CD4-positive, alpha-beta T cell treated with Interleukin-21 for 1 hour (primary cell): ENCODE results near the gene ATAD3A.
"Not testable (repeated sequence)": the region's sequence is repeated elsewhere in the genome, so short reads cannot be mapped to it uniquely, and the experiment has no call there.

Source experiments
- DNase-seq: peaks from one replicate; pipeline ENCODE4 v3.0.0-alpha.2; 2020

The ATAD3A gene

DNA sequence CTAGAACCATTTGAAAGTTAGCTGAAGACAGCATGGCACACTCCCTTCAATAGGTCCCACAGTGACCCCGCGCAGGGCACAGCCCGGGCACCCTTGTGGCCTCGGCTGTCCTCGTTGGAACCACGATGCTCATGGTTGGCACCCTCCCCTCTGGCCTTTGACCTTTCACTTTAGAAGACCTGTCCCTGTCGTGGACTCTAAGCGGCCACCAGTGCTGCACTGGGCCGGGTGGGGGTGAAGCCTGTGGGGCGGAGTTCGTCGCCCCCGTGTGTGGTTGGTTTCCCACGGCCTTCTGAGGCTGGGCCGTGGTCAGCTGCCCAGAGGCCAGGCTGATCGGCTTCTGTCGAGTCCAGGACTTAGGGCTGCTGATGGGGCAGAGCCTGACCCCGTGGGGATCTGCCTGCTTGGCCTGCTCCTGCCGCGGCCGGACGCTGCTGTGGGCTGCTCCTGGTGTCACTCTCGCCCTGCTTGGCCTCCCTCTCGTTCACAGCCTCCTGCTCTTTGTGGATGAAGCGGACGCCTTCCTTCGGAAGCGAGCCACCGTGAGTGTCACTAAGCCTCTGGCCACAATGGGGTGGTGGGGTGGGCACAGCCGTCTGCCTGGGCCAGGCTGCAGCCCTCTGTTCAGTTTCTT is 12.9 kb downstream of the ATAD3A start:
- DNase-seq: not testable (repeated sequence)

DNA sequence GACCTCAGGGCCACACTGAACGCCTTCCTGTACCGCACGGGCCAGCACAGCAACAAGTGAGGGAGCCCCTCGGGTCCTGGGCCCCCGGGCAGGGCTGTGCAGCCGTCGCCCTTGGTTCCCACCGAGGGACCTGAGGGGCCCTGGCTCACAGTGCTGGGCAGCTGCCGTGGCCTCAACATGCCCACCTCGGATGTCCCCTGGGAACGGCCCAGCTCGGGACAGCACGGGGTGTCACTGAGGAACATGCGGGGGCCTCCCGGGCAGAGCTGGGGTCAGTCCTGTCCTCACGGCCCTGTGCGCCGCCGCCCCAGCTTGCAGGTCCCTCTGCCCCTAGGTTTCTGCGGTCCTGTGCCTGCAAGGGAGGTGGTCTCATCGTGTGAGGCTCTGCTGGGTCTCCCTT is 14.5 kb downstream of the ATAD3A start:
- DNase-seq: not testable (repeated sequence)

DNA sequence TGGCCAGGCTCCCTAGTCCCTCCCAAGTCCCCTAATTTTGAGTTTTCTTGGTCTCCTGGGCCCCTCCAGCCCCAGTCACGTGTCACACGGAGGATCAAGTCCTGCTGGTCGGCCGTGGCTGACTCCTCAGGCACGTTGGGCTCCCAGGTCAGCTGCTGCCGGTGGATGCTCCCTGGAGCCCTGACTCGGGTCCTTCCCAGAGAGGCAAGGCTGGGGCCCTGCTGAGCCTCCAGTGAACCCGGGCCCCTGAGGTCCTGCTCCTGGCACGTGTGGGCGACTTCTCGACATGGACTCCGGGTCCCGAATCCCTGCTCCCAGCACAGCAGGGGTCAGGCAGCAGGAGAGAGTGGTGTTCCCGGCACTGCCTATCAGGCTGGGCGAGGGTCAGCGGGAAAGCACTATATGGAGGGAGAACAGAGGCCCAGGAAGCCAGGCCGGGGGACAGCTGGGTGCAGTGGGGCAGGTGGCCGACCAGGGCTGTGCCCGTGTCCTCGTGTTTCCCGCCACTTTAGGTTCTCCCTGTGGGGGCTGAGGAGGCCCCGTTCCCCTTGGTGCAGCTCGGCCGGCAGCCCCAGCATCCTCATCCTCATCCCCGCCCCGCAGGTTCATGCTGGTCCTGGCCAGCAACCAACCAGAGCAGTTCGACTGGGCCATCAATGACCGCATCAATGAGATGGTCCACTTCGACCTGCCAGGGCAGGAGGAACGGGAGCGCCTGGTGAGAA is 15.3 kb downstream of the ATAD3A start:
- no peak for DNase-seq

DNA sequence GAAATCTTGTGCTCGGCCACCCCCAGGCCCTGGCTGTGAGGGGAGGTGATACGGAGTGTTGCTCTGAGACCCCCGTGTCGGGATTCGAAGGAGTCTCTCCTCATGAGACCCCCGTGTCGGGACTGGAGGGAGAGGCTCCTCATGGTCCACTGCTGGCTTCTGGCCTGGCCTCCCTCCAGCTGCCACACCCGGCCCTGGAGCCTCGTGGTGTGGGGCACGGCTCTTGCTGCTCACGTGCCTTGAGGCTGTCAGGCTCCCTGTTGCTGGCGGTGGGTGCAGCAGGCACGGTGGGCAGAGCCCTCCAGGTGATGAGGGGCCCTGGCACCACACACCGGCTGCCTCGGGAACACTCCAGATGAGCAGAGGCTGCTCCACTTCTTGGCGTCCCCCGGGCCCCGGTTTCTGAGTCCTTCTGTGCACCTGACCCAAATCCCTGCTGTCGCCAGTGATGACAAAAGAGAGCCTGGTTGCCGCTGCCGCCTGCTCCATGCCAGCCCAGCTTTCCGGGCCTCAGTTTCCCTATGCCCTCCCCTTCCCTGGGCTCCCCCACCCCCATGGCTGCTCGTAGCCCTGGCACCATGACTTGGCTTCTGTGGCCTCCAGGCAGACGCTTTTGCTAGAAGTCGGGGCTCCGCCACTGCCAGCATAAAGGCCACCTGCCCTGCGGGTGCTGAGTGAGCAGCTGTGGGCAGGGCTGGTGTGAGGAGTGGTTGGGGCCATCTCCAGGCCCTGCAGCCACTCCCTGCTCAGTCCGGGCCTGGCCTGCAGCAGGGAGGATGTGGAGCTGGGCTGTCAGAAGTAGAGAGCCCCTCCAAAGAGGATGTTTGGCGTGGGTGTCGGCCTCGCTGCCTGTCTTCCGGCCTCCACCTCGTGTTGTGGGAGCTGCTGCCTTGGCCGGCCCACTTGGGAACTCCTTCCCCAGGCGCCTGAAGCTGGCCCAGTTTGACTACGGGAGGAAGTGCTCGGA is 16.6 kb downstream of the ATAD3A start:
- DNase-seq: no peak

DNA sequence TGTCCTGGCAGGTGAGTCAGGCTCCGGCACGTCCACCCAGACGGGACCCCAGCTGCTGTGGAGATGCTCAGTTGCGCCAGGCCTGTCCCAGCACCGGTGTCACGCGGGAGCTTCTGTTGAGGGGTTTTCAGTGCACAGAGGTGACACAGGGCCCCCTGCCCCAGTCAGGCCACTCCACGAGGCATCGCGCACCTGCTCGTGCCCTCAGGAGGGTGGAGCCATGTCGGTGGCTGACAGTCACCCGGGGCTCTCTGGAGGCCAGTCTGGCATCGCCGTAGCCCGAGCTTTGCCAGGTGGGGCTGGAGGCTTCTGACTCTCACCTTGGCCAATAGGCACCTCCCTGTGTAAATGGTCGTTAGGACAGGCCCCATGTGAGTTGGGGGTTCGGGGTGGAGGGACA is 17.4 kb downstream of the ATAD3A start:
- DNase-seq: no peak

DNA sequence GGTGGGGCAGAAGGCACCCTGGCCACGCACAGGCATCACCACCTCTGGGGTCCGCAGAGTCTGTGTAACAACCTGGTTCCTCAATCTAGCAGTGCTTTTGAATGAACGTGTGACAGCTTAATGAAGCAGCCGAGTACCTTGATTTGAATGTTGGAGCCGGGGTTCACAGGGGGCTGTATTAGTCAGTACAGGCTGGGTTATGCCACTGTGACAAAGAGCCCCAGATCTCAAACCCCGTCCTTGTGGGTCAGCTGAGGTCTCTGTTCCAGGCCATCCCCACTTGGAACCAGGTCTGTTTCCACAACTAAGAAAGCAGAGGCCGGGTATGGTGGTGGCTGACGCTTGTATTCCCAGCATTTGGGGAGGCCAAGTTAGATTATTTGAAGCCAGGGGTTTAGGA is 18.0 kb downstream of the ATAD3A start:
- DNase-seq: no peak

DNA sequence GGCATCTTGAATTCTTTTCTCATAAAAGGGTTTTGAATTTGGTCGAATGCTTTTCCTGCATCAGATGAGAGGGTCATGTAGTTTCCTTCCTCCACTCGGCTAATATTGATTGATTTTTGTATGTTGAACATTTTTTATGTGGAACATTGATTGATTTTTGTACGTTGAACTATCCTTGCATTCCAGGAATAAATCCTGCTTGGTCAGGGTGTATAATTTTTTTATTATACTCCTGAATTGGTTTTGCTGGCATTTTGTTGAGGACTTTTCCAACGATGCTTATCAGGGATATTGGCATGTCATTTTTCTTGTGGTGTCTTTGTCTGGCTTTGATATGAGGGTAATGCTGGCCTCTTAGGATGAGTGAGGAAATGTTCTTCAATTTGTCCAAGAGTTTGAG is 20.0 kb downstream of the ATAD3A start:
- DNase-seq: no peak

DNA sequence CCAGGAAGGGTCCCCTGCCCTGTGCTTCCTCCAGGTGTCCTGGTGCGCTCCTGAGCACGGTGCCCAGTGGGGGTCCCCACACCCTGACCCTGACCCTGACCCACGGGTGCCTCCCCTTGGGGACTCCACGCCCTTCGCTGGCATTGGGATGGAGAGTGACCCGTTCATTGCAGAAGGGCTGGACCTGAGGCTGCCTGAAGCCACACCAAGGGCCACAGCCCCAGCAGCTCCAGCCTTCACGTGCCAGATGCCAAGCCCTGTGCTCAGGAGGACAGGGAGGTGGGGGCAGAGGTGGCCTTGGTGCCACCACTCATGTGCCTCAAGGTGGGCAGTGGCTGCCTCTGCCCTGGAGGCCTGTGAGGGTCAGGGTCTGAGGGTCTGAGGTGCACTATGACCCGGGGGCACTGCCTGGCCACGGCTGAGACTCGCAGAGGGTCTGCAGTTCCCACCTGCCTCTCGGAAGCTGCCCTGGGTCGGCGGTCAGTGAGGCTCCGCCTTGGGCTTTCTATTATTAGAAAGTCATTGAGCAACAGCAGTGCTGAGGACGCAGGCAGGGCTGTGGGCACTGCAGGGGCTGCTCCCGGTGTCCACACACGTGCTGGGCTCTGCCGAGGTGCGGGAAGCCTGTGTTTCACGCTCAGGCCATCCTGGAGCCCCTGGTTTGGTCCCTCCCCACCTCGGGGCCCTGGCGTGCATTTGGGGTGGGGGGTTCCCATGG is 21.4 kb downstream of the ATAD3A start:
- not testable (repeated sequence) for DNase-seq

DNA sequence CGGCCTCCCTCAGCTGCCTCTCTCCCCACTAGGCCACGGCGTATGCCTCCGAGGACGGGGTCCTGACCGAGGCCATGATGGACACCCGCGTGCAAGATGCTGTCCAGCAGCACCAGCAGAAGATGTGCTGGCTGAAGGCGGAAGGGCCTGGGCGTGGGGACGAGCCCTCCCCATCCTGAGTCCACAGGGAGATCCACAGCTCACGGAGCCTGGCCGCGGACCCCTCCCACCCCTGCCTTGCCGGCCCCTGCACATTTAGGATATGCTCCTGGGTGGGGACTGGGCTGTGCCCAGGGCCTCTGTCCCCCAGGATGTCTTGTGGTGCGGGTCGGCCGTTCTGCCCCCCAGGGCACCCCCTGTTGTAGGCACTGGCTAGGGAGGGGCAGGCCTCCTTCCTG is 21.9 kb downstream of the ATAD3A start:
- not testable (repeated sequence) for DNase-seq

DNA sequence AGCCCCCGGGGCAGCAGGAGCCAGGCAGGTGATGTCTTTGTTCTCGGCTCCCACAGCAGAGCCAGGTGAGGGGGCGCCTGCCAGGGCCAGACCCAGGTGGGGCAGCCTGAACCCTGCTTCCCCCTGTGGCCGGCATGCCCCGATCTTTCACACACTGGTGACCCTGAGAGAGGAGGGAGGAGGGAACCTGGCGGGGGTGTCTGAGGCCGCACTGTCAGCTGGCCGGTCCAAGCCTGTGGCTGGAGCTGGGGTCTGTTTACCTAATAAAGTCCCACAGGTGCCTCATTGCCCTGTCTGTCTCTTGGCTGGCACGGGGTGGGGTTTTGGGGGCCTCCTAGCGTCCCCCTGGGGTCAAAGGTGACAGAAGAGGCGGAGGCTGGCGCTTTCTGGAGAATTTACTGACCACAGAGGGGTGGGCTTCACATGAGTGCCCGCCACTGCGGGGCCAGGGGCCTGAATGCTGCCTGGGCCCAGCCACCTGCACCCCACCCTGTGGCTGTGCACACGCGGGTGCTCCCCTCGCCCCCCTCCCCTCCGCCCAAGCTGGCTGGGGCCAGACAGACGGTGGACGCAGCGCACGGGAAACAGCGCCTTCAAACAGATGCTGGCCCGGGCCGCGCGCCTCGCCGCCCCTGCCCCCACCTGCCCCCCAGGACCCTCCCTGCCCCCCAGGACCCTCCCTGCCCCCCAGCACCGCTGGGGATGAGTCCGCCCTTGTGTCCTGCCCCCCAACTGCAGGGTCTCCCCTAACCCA is 22.6 kb downstream of the ATAD3A start:
- DNase-seq: no peak

DNA sequence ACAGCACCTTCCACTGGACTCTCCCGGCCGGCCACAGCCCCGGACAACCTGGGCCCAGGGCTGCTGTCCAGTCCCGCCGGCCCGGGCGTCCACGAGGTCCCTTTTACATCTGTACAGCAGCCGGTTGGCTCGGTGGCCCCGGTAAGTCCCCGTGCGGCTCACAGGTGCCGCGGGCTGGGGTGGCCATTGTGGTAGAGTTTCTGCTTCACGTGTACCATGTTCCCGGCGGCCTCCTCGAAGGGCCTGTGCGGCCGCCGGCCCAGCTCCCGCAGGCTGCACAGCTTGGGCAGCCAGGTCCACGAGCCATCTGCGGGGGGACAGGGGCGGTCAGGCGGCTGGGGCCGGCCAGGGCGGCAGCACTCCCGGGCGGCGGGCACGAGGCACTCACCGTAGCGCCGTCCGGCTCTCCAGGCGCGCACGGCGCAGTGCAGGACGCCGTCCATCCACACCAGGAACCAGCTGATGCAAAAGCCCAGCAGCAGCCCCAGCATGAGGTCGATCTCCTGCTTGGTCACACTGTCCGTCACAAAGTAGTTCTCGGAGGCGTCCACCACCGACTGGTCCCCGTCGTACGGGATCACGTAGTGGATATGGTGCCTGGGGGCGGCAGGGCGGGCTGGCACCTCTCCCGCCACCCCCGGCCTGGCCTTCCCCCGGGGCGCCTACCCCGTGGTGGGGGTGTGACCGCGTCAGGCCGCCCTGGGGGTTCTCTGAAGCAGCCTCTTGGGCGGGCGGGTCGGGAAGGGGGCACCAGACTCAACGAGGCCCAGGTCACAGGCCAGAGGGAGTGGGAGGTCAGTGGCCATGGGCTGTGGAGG is 23.4 kb downstream of the ATAD3A start:
- no peak for DNase-seq

DNA sequence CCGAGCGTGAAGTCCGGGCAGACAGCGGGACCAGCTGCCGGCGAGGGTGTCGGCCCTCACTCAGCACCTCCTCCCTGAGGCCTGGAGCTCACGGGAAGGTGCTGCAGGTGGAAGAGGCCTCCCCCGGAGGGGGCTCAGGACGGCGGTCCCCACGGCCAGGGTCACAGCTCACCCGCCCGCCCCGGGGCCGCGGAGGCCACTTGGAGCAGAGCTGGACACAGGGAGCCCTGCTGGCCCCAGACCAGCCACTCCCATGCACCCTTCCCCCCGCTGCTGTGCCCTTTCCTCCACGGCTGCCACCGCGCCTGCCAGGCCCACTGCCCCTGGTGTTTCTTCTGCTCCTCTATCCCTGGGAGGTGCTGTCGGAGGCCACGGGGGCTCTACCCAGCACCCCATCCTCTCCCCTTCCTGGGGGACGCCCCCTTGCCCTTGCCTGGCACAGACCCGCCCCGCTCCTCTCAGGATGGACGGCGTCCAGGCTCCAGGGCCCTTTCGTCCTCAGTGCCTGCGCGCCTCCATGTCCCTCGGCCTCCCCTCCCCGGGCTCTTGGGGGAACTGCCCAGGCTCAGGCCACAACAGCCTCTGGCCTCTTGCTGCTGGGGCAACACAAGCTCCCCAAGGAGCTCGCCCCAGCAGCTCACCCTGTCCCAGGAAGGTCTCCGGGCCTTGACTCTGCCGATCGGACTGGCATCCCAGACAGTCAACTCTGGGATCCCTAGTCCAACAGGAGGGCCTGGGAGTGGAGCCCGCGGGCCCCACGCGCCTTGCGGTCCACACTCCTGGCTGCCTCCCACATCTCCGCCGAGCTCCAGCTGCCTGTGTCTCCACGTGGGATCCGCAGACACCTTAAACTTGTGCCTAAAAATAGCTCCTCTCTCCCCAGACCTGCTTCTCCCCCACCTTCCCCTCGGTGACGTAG is 24.3 kb downstream of the ATAD3A start:
- DNase-seq: no peak

DNA sequence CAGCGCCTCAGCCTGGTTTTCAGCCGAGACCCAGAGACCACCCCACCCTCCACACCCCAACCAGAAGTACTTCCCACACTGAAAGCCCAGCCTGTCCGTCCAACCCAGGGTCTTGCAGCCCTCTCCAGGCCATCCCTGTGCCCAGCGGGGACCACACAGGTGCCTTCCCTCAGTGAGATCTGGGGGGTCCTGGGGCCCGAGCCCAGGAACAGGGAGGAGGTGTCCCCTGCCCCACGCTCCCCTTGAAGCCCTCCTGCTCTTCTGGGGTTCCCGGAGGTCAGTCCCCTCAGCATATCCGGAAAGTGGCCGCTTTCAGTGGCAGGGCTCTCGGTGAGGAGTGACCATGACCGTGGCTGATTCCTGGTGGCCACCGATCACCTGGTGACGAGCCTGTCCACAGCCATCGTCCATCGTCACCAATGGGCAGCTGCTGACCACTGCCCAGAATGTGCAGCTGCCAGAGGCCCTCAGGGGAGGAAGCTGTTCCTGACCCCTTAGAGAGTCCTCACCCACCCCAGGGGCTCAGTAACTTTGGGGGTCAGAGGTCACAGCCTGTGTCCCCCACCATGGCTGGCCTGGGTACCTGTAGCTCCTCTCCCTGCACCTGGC is 25.1 kb downstream of the ATAD3A start:
- DNase-seq: no peak

DNA sequence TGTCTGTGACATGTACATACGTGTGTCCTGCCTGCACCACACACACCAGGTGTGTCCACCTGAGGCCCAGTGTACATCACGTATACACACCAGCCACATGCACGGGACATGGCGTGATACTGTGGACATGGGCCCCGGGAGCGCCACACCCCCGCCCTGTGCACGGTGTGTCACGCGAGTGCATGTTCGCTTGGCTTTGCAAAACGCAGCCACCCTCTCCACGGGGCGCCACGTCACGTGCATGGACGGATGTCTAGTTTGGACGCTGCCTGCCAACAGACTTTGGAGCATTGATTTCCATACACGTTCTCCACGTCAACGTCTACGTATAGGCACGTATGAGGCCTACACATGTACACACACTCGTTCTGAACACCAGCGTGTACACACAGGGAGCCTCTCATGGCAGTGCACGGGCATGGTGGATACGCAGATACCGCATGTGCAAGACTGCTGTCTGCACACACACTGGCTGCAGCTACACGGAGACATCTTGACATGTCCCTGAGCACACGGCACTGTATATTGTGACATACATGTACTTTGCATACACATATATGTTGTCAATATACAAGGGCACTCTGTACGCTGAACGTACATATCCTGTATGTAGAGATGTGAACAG is 25.8 kb downstream of the ATAD3A start:
- DNase-seq: no peak

DNA sequence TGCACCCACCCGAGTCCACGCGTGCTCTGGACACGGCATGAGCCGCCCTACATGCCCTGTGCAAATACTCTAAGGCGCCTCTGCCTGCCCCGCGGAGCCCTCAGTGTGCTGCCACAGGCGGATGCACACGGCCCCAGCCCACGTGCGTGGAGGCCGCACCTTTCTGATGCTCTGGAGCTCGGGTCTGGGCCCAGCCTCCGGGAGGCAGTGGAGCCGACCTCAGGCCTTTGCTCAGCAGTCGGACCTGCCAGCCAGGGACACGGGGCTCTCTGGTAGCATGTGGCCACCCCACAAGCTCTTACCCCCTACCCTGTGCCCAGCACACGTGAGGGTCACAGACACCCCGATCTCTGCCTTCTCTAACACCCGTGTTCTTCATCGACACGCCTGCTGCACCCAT is 26.4 kb downstream of the ATAD3A start:
- DNase-seq: no peak

DNA sequence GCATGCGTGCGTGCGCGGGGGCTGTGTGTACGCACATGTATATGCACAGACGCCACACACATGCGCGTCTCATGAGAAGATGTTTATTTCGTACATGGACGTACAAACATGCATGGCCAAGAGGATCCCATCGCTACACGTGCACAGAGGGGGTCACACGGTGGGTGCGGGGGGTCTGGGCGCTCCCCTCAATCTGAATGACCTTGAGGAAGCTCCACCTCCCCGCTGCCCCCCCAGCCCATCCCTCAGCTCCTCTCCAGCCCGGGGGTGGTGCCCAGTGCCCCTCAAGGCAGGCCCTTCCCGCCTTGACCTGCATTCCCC is 27.0 kb downstream of the ATAD3A start:
- no peak for DNase-seq

DNA sequence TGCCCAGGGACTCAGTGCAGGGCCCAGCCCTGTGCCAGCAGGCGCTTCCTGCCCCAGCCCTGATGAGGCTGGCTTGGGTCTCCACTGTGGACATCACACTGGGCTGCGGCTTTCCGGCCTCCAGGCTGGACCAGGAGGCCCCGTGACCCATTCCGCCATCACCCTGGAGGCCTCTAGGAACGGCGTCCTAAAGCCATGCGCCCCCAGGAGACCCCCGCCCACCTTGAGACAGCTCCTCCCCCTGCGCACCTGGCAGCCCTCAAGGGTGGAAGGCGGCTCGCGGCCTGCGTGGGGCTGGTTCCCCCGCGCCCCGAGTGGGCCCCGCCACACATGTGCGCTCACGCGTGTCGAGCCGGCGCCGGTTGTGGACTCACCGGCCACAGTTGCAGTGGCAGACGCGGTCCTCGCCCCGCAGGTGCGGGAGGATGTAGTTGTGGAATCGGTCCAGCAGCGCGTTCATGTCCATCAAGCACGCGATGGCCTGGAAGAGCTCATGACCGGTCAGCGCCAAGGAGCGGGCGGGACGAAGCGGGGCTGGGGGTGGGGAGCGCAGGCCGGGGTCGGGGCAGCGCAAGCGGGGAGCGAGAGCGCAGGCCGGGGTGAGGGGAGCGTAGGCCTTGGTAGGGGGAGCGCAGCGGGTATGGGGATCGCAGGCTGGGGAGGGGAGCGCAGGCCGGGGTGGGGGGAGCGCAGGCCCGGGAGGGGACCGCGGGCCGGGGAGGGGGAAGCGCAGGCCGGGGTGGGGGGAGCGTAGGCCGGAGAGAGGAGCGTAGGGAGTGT is 27.5 kb downstream of the ATAD3A start:
- DNase-seq: no peak

DNA sequence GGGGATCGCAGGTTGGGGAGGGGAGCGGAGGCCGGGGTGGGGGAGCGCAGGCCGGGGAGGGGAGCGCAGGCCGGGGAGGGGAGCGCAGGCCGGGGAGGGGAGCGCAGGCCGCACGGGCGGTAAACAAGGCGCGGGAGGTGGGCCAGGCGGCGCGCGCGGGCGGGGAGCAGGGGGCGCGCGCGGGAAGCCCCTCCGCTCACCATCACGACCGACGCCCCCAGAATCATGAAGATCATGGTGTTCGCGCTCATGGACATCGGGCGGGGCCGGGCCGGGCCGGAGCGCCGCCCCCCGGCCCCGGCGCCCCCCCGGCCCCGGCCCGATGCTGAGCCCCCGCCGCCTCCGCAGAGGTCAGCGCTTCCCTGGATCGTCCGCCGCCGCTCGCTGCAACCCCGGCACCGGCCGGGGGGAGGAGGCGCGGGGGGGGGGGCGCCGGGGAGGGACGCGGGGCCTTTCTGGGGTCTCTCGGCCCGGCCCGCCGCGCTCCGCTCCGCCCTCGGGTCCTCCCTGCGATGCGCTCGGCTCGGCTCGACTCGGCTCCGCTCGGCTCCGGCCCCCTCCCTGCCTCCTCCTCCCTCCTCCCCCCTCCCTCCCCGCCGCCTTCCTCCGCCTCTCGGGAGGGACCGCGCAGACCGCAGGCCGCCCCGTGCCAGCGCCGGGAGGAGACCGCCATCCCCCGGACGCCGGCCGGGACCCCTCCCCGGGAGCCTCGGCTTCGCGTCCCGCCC is 28.3 kb downstream of the ATAD3A start, which contains the start of gene TMEM240:
TSS of gene TMEM240 (minus strand) at position 535 of the 728 bp plus-strand sequence. CDS start at position 257, 278 bp downstream.
- peak; percentile 58 for DNase-seq
